GM12878 (cell line): Measurements from ENCODE around the gene FGF14. TPM values are rescaled to one million over a fixed set of nuclear protein-coding genes. Genes with fewer than 3 reads are reported as not detected.

Source experiments
- ATAC-seq: fragments of 200-7000 bp; cut with Tn5 transposase; 3 replicates; pipeline ENCODE4 v1.9.1; 2020; ENCODE audit warnings: mild to moderate bottlenecking, moderate library complexity
- BruUV-seq: library from RNA; stranded (reverse); fragments of 400-500 nt; replicated peaks from 2 replicates; lab custom pipeline; 2021; lab: Mats Ljungman, UMichigan
- CTCF ChIA-PET: fragments of 300-600 bp; sonication (Branson Sonifier 250); formaldehyde crosslinking; extraction: SDS; loops from one replicate; lab custom pipeline; 2021; ENCODE audit warnings: inconsistent platforms; lab: Yijun Ruan, JAX
- POLR2A ChIA-PET: fragments of 350-600 bp; formaldehyde crosslinking; extraction: SDS; loops from one replicate; lab custom pipeline; 2021; ENCODE audit warnings: inconsistent platforms; lab: Charles Lee
- RAD21 ChIA-PET: fragments of 300-600 bp; sonication (Branson Sonifier 250); formaldehyde crosslinking; loops from one replicate; lab custom pipeline; 2023; ENCODE audit warnings: antibody characterized with exemption; ENCODE audit not compliant: unreplicated experiment; lab: Charles Lee
- SMC1A ChIA-PET: fragments of 300-600 bp; sonication (Branson Sonifier 250); formaldehyde crosslinking; loops from one replicate; lab custom pipeline; 2023; ENCODE audit not compliant: unreplicated experiment, uncharacterized antibody; lab: Charles Lee
- DNase-seq: peaks from one replicate; pipeline ENCODE4 v3.0.0-alpha.2; 2011; ENCODE audit warnings: low read depth, low spot score
- FAIRE-seq: peaks from 3 replicates; lab custom pipeline; 2011; peaks lifted over from hg19 to GRCh38; lab: Jason Lieb, UNC
- H2AFZ ChIP-seq: 2 replicates; pipeline ENCODE4 v1.6.0; 2011; ENCODE audit warnings: low read depth, low read length, control low read depth; ENCODE audit not compliant: control insufficient read depth
- H3K27ac ChIP-seq: 2 replicates; pipeline ENCODE4 v1.5.1; 2011; ENCODE audit warnings: control low read depth; ENCODE audit not compliant: control insufficient read depth, insufficient read depth
- H3K27me3 ChIP-seq, 2 experiments: replicated peaks in 1 of 2; 2 replicates each; pipeline versions ENCODE4 v1.6.0 to v1.6.1; 2011; ENCODE audit warnings: low read length in 1 of 2; ENCODE audit not compliant: control insufficient read depth in 2 of 2, insufficient read depth in 2 of 2
- H3K36me3 ChIP-seq, 2 experiments: 2 replicates each; pipeline ENCODE4 v1.5.1; 2011; ENCODE audit warnings: low read length in 1 of 2; ENCODE audit not compliant: control insufficient read depth in 2 of 2, insufficient read depth in 2 of 2
- H3K4me1 ChIP-seq: 2 replicates; pipeline ENCODE4 v1.6.1; 2011; ENCODE audit warnings: mild to moderate bottlenecking, low read length, moderate library complexity, mixed read lengths; ENCODE audit not compliant: control insufficient read depth, insufficient read depth
- H3K4me2 ChIP-seq: 2 replicates; pipeline ENCODE4 v1.6.0; 2011; ENCODE audit warnings: control low read depth; ENCODE audit not compliant: control insufficient read depth, insufficient read depth
- H3K4me3 ChIP-seq: fragments of 200-600 bp; sonication (generic); 2 replicates; pipeline ENCODE4 v1.5.1; 2016
- H3K79me2 ChIP-seq: 2 replicates; pipeline ENCODE4 v1.6.0; 2011; ENCODE audit warnings: low read length; ENCODE audit not compliant: control insufficient read depth, insufficient read depth
- H3K9ac ChIP-seq: 2 replicates; pipeline ENCODE4 v1.8.0; 2011; ENCODE audit warnings: low read length, control low read depth, mixed read lengths; ENCODE audit not compliant: control insufficient read depth, insufficient read depth
- H3K9me3 ChIP-seq: replicated peaks from 3 replicates; pipeline ENCODE4 v1.5.1; 2011; ENCODE audit warnings: mild to moderate bottlenecking, low read length; ENCODE audit not compliant: control insufficient read depth, insufficient read depth
- H4K20me1 ChIP-seq: 2 replicates; pipeline ENCODE4 v1.6.0; 2011; ENCODE audit not compliant: control insufficient read depth, insufficient read depth
- HDAC6 ChIP-seq: fragments of 200-600 bp; sonication (generic); IDR thresholded peaks from one replicate; pipeline ENCODE4 v1.8.0; 2017; ENCODE audit warnings: antibody characterized with exemption; ENCODE audit not compliant: unreplicated experiment
- RAD21 ChIP-seq: IDR thresholded peaks from 2 replicates; pipeline ENCODE4 v1.6.1; 2011; ENCODE audit warnings: mild to moderate bottlenecking, low read depth, low read length, moderate library complexity; ENCODE audit not compliant: insufficient read depth
- WGBS: methylation state at CpG from one replicate; pipeline ENCODE4 v1.1.6; 2016; ENCODE audit warnings: low lambda C conversion rate; ENCODE audit not compliant: insufficient replicate concordance, insufficient coverage; ENCODE audit errors: missing lambda C conversion rate; 5-methylcytosine and 5-hydroxymethylcytosine counted together
- in situ Hi-C: fragments of 300-500 bp; cut with MboI; formaldehyde crosslinking; loops from 9 replicates; pipeline ENCODE4 v1.14.3; 2018; ENCODE audit warnings: mixed read lengths
- intact Hi-C: fragments of 100-400 bp; cut with micrococcal nuclease; formaldehyde crosslinking; loops from one replicate; pipeline ENCODE4 v1.14.2; 2022; ENCODE audit not compliant: unreplicated experiment
- polyA plus RNA-seq, 11 experiments: library from polyadenylated mRNA; depleted of rRNA in 4 of 11; unstranded in 6 of 11; stranded (reverse) in 5 of 11; fragments of >200 nt; fragmentation: Nextera tagmentation in 4 of 11; fragmentation: Illumina TruSeq in 1 of 11; extraction: Ambion mirVana in 4 of 11; extraction: Trizol in 1 of 11; gene quantifications; 1 replicate in 1 of 11; 2 replicates in 10 of 11; pipeline versions ENCODE4 v1.2.1 to v1.2.3, GENCODE V29; 2011 to 2016; ENCODE audit warnings: inconsistent platforms in 2 of 11, missing spikeins in 2 of 11, low read depth in 1 of 11
- total RNA-seq, 4 experiments: library from RNA; depleted of rRNA in 3 of 4; stranded (reverse); fragments of >200 nt in 3 of 4; fragmentation: Illumina TruSeq in 1 of 4; extraction: Trizol in 1 of 4; gene quantifications; 2 replicates each; pipeline versions ENCODE4 v1.2.1 to v1.2.3, GENCODE V29; 2013 to 2021
- TF ChIP-seq, protein P1 (sequence below), 3 experiments: IDR thresholded peaks in 2 of 3; conservative IDR thresholded peaks in 1 of 3; 2 replicates each; pipeline ENCODE4 v1.5.1; 2011; ENCODE audit warnings: low read depth in 3 of 3, low read length in 3 of 3, mild to moderate bottlenecking in 3 of 3, control low read depth in 2 of 3, moderate library complexity in 2 of 3, inconsistent platforms in 1 of 3, mixed read lengths in 1 of 3; ENCODE audit not compliant: control insufficient read depth in 2 of 3, insufficient read depth in 1 of 3; ENCODE audit errors: extremely low read depth in 1 of 3
- TF ChIP-seq, protein P2 (sequence below): fragments of 450-650 bp; IDR thresholded peaks from 2 replicates; pipeline ENCODE4 v1.6.1; 2017; ENCODE audit warnings: mild to moderate bottlenecking, low read depth, inconsistent platforms; ENCODE audit not compliant: poor library complexity, severe bottlenecking

Gene FGF14
- total and polyA plus RNA-seq, 10 of the 15 experiments (the other 5 are each of a cell fraction or from before 2014, with no cell fraction given) = under 0.01 to 0.44 (median 0.04) TPM

DNA sequence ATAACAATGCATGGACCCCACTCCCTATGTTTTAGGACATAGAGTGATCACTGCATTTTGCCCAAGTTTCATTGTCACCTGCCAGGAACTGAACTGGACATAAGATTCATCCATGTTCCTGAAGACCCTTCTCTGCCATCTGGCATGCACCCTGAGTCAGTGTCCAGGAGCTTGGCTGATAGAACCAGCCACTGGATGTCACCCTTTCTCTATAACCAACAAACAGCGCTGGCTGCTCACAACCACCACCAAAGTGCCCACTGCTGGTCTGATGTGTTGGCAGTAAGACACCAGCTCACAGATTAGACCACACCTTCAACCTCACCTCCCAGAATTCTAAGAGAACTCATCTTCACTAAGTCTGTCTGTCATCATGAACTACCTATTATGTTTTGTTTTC is 616.0 kb downstream of the FGF14 start:
- POLR2A ChIA-PET = no interaction called here
- Histone ChIP-seq H3K4me1 (no peaks in the 10 kb centered on the region), H3K79me2 (no peaks in the 10 kb centered on the region), H3K9ac (no peak overlapping the region), H3K4me2 (no peak overlapping the region), H4K20me1 (no peaks in the 10 kb centered on the region), H3K9me3 (no peaks in the 10 kb centered on the region), H2AFZ (no peak overlapping the region), H3K36me3 (no peaks in the 10 kb centered on the region)
- ATAC-seq = peak; percentile 95
- RAD21 ChIA-PET = no interaction called here
- no peak for DNase-seq
- in situ Hi-C loops = no loop called here
- TF ChIP-seq RAD21 (0 out of 2 replicates have a peak, but pooled peaks have one; percentile 9), HDAC6 (no peak)
- TF ChIP-seq, protein P1, sequence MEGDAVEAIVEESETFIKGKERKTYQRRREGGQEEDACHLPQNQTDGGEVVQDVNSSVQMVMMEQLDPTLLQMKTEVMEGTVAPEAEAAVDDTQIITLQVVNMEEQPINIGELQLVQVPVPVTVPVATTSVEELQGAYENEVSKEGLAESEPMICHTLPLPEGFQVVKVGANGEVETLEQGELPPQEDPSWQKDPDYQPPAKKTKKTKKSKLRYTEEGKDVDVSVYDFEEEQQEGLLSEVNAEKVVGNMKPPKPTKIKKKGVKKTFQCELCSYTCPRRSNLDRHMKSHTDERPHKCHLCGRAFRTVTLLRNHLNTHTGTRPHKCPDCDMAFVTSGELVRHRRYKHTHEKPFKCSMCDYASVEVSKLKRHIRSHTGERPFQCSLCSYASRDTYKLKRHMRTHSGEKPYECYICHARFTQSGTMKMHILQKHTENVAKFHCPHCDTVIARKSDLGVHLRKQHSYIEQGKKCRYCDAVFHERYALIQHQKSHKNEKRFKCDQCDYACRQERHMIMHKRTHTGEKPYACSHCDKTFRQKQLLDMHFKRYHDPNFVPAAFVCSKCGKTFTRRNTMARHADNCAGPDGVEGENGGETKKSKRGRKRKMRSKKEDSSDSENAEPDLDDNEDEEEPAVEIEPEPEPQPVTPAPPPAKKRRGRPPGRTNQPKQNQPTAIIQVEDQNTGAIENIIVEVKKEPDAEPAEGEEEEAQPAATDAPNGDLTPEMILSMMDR (IDR thresholded peaks at IDR 0.05 in 2 of 3, conservative IDR thresholded peaks at IDR 0.05 in 1 of 3; ENCODE audit: control insufficient read depth in 2 of 3, extremely low read depth in 1 of 3, insufficient read depth in 1 of 3, low read depth in 3 of 3, low read length in 3 of 3) = peak; percentile 7 to 37 (median 18); a peak in 3 of 6 replicates
- TF ChIP-seq, protein P2, sequence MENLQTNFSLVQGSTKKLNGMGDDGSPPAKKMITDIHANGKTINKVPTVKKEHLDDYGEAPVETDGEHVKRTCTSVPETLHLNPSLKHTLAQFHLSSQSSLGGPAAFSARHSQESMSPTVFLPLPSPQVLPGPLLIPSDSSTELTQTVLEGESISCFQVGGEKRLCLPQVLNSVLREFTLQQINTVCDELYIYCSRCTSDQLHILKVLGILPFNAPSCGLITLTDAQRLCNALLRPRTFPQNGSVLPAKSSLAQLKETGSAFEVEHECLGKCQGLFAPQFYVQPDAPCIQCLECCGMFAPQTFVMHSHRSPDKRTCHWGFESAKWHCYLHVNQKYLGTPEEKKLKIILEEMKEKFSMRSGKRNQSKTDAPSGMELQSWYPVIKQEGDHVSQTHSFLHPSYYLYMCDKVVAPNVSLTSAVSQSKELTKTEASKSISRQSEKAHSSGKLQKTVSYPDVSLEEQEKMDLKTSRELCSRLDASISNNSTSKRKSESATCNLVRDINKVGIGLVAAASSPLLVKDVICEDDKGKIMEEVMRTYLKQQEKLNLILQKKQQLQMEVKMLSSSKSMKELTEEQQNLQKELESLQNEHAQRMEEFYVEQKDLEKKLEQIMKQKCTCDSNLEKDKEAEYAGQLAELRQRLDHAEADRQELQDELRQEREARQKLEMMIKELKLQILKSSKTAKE = no peak
- TF ChIP-seq, all 136 proteins: peak for 2
- FAIRE-seq = no peak
- WGBS = 0% methylated on average over 1 of the region's 1 CpG
- H3K4me3 ChIP-seq = no peak overlapping the region
- no TSS peak for BruUV-seq
- ChIA-PET SMC1A (interaction anchor here (1.7 kb wide), 1 partner anchor 134 kb away, joined by 6 read pairs; no protein-coding TSS in a partner anchor), CTCF (interaction anchor here (0.9 kb wide), 1 partner anchor 9 kb away, joined by 4 read pairs; no protein-coding TSS in a partner anchor)
- intact Hi-C loops = loop anchor here (5.0 kb wide), 1 partner anchor 136 kb away; no protein-coding TSS in a partner anchor
- H3K27ac ChIP-seq = no peak overlapping the region
- H3K27me3 ChIP-seq = no peaks in the 10 kb centered on the region; a peak in 1 of 4 replicates
